BJ (cell line): ENCODE results near the gene SOX15. TPM values are rescaled to one million over a fixed set of nuclear protein-coding genes. Genes with fewer than 3 reads are reported as not detected.
A peak's percentile ranks its signal among the peaks of the same experiment; 100 is the strongest.

ENCODE experiments used
- CTCF ChIA-PET: fragments of 350-600 bp; formaldehyde crosslinking; extraction: SDS; loops from one replicate; lab custom pipeline; 2021; ENCODE audit warnings: antibody characterized with exemption, inconsistent platforms; lab: Yijun Ruan, JAX
- POLR2A ChIA-PET: fragments of 300-600 bp; sonication (Branson Sonifier 250); formaldehyde crosslinking; extraction: SDS; loops from one replicate; lab custom pipeline; 2021; ENCODE audit warnings: antibody characterized with exemption; lab: Charles Lee
- DNase-seq: peaks from one replicate; pipeline ENCODE4 v3.0.0-alpha.2; 2011; ENCODE audit warnings: low read depth
- H3K27me3 ChIP-seq: 2 replicates; pipeline ENCODE4 v1.6.0; 2011; ENCODE audit warnings: low read length; ENCODE audit not compliant: control insufficient read depth, insufficient read depth
- H3K36me3 ChIP-seq: 2 replicates; pipeline ENCODE4 v1.5.1; 2011; ENCODE audit warnings: low read length; ENCODE audit not compliant: control insufficient read depth, insufficient read depth
- H3K4me3 ChIP-seq: 2 replicates; pipeline ENCODE4 v1.5.1; 2011; ENCODE audit warnings: low read depth, mild to moderate bottlenecking, control low read depth, low read length
- CTCF ChIP-seq: IDR thresholded peaks from 2 replicates; pipeline ENCODE4 v1.5.1; 2011; ENCODE audit warnings: low read depth, mild to moderate bottlenecking, control low read depth, inconsistent platforms, low read length, moderate library complexity; ENCODE audit not compliant: insufficient read depth
- polyA plus RNA-seq: library from polyadenylated mRNA; depleted of rRNA; stranded (reverse); fragments of >200 nt; gene quantifications from 2 replicates; pipeline ENCODE4 v1.2.3, GENCODE V29; 2011

The SOX15 gene
- polyA plus RNA-seq, 1 experiment, result 0.34 TPM

GRCh38 chr17:7574176-7574953, 15.5 kb downstream of the SOX15 start:
- no peaks in the 10 kb centered on the region for H3K27me3 ChIP-seq
- ChIA-PET CTCF (interaction anchor here (0.6 to 4.5 kb wide), 8 partner anchors 9 to 142 kb away, joined by 3 to 29 read pairs (median 3); partner anchors contain the start of genes MPDU1, SENP3, SOX15 and TP53), POLR2A (interaction anchor here (0.6 to 1.8 kb wide), 6 partner anchors 9 to 224 kb away, joined by 3 to 16 read pairs (median 5); partner anchors contain the start of genes MPDU1 and TP53)
- TF ChIP-seq CTCF, result no peak
- H3K36me3 ChIP-seq, result peaks cover 51% of the 10 kb centered on the region
- DNase-seq, result no peak
- peak overlapping the region; percentile 100 for H3K4me3 ChIP-seq

- TF ChIP-seq CTCF, result no peak
- peaks cover 52% of the 10 kb centered on the region for H3K36me3 ChIP-seq
- peak overlapping the region; percentile 100 for H3K4me3 ChIP-seq
- ChIA-PET CTCF (interaction anchor here (0.7 to 4.5 kb wide), 5 partner anchors 10 to 143 kb away, joined by 3 to 29 read pairs (median 6); partner anchors contain the start of genes MPDU1, SENP3 and SOX15), POLR2A (interaction anchor here (0.6 to 1.8 kb wide), 3 partner anchors 10 to 89 kb away, joined by 3 to 16 read pairs (median 5); partner anchors contain the start of genes MPDU1 and POLR2A)
- DNase-seq, result peak; percentile 50
- no peaks in the 10 kb centered on the region for H3K27me3 ChIP-seq
Measured at GRCh38 chr17:7573324-7574080, 16.4 kb downstream of the SOX15 start.

GRCh38 chr17:7572588-7573323, 17.1 kb downstream of the SOX15 start:
- CTCF ChIA-PET, result interaction anchor here (1.7 to 4.5 kb wide), 4 partner anchors 11 to 16 kb away, joined by 7 to 29 read pairs (median 14); partner anchors contain the start of genes MPDU1, SENP3 and SOX15
- 0 out of 2 replicates have a peak, but pooled peaks have one; percentile 2 for TF ChIP-seq CTCF
- POLR2A ChIA-PET, result interaction anchor here (0.6 to 1.8 kb wide), 4 partner anchors 11 to 93 kb away, joined by 3 to 16 read pairs (median 4); partner anchors contain the start of genes MPDU1 and POLR2A
- DNase-seq, result peak; percentile 97
- Histone ChIP-seq H3K36me3 (peaks cover 47% of the 10 kb centered on the region), H3K27me3 (no peaks in the 10 kb centered on the region), H3K4me3 (peak overlapping the region; percentile 100)

- CTCF ChIA-PET, result interaction anchor here (1.7 to 4.1 kb wide), 2 partner anchors 11 to 17 kb away, joined by 7 to 20 read pairs; partner anchors contain the start of gene SENP3
- Histone ChIP-seq H3K36me3 (peaks cover 44% of the 10 kb centered on the region), H3K27me3 (no peaks in the 10 kb centered on the region), H3K4me3 (peak overlapping the region; percentile 50)
- no peak for DNase-seq
- POLR2A ChIA-PET, result interaction anchor here (0.6 kb wide), 1 partner anchor 93 kb away, joined by 4 read pairs; no protein-coding TSS in a partner anchor
- TF ChIP-seq CTCF, result no peak
Measured at GRCh38 chr17:7572338-7572587, 17.6 kb downstream of the SOX15 start.
